CD4-positive, alpha-beta T cell (primary cell): Measurements from ENCODE around the gene KCTD21. TPM values are rescaled to one million over a fixed set of nuclear protein-coding genes. Genes with fewer than 3 reads are reported as not detected.

Experiments used
- ATAC-seq: fragments of 200-7000 bp; cut with Tn5 transposase; one replicate; pipeline ENCODE4 v1.10.0; 2022; ENCODE audit warnings: mild to moderate bottlenecking; ENCODE audit not compliant: poor library complexity
- CTCF ChIA-PET: fragments of 350-600 bp; sonication (Branson Sonifier 250); formaldehyde crosslinking; loops from one replicate; lab custom pipeline; 2021; ENCODE audit warnings: antibody characterized with exemption, inconsistent platforms; lab: Charles Lee
- POLR2A ChIA-PET: fragments of 350-600 bp; sonication (Branson Sonifier 250); formaldehyde crosslinking; loops from one replicate; lab custom pipeline; 2021; ENCODE audit warnings: antibody characterized with exemption, inconsistent platforms; lab: Charles Lee
- DNase-seq, 14 experiments: peaks; one replicate each; pipeline ENCODE4 v3.0.0-alpha.2; 2013 to 2020; ENCODE audit warnings: mixed read lengths in 2 of 14
- H3K27ac ChIP-seq, 2 donors: one replicate each; pipeline versions ENCODE4 v1.5.1 to v1.7.0; 2013; ENCODE audit warnings: low read length in 2 of 2, low read depth in 1 of 2, mild to moderate bottlenecking in 1 of 2
- H3K27me3 ChIP-seq, 2 experiments: 1 replicate in 1 of 2; 2 replicates in 1 of 2; pipeline versions ENCODE4 v1.6.1 to v1.7.0; 2013; ENCODE audit warnings: low read length in 2 of 2, control low read depth in 1 of 2, mild to moderate bottlenecking in 1 of 2, moderate library complexity in 1 of 2; ENCODE audit not compliant: insufficient read depth in 2 of 2, control insufficient read depth in 1 of 2
- H3K36me3 ChIP-seq: one replicate; pipeline ENCODE4 v1.6.1; 2013; ENCODE audit warnings: low read length, control low read depth; ENCODE audit not compliant: insufficient read depth
- H3K4me1 ChIP-seq: one replicate; pipeline ENCODE4 v1.6.1; 2013; ENCODE audit warnings: low read length, control low read depth; ENCODE audit not compliant: insufficient read depth
- H3K4me3 ChIP-seq: one replicate; pipeline ENCODE4 v1.5.1; 2013; ENCODE audit warnings: mild to moderate bottlenecking, low read length, moderate library complexity
- H3K9me3 ChIP-seq, 2 experiments: 1 replicate in 1 of 2; 2 replicates in 1 of 2; pipeline versions ENCODE4 v1.6.1 to v1.7.0; 2013; ENCODE audit warnings: low read length in 2 of 2, mild to moderate bottlenecking in 2 of 2, control low read depth in 1 of 2, moderate library complexity in 1 of 2; ENCODE audit not compliant: control insufficient read depth in 1 of 2, insufficient read depth in 1 of 2
- H3K27ac Mint-ChIP-seq: one replicate; pipeline ENCODE4 v1.8.0; 2020; ENCODE audit warnings: mixed read lengths
- H3K27me3 Mint-ChIP-seq: one replicate; pipeline ENCODE4 v1.8.0; 2021; ENCODE audit warnings: mixed read lengths
- H3K36me3 Mint-ChIP-seq: one replicate; pipeline ENCODE4 v1.8.0; 2021; ENCODE audit warnings: low read depth, mixed read lengths
- H3K4me1 Mint-ChIP-seq: one replicate; pipeline ENCODE4 v1.8.0; 2021; ENCODE audit warnings: low read depth, mixed read lengths
- H3K4me3 Mint-ChIP-seq: one replicate; pipeline ENCODE4 v1.8.0; 2020; ENCODE audit warnings: mild to moderate bottlenecking, mixed read lengths
- H3K9me3 Mint-ChIP-seq: one replicate; pipeline ENCODE4 v1.8.0; 2020; ENCODE audit warnings: mixed read lengths
- CTCF ChIP-seq: fragments of 200-600 bp; IDR thresholded peaks from one replicate; pipeline ENCODE4 v1.8.0; 2022; ENCODE audit warnings: antibody characterized with exemption, mild to moderate bottlenecking
- intact Hi-C, 2 experiments: fragments of 100-400 bp; cut with DNase I in 1 of 2; cut with micrococcal nuclease in 1 of 2; formaldehyde crosslinking; loops; one replicate each; pipeline versions ENCODE4 v1.15.1 to v1.9.0; 2023 to 2025; cut with DNase I, micrococcal nuclease
- total RNA-seq, 174 experiments: library from RNA in 2 of 174; stranded (reverse) in 2 of 174; gene quantifications; one replicate each; pipeline ENCODE4 v1.2.3 and lab custom pipeline; 2021 to 2026

KCTD21 gene
- total RNA-seq, 2 experiments from 2014 or later, result 3.5 to 6.5 TPM

DNA sequence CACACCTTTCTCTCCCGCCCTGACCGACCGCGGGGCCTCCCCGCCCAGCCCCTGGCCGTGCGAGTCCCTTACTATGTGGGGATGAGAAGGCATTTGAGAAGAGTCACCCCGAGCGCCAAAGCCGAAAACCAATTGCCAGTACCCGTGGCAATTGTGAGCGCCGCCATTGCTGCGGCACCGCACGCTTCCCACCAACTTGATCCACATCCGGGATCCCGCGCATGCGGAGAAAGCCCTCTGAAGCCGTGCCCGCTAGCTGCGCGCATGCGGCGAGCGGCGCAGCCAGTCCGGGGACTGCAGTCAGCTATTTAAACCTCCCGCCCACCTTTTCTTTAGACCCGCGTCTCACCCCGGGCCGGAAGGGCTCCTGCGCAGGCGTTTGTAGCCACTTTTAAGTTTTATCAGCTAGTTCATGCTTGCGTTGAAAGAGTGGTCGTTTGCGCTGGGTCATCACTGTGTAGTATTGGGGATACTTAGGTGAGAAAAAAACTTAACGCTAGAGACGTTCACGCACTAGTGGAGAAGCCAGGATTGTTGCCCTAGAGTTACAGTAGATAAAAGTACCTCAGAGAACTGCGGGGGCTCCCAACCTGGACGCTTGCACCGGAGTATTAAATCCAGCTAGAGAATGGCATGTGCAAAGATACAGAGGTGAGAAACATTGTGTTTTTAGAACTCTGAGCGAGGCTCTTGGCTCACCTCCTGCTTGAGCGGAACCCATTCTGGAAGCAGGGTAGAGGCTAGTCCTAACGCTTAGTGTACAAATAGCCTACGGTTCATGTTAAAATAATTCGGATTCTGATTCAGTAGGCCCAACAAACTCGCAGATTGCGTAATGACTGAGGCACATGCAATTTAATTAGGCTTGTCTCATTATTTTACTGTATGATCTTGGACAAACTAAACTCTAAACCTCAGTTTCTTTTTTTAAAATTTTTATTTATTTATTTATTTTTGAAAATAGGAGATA lies 48.7 kb downstream of the KCTD21 start, which contains the start of gene ALG8:
ALG8 (minus strand) TSS at position 205 of the 970 bp plus-strand sequence; CDS start at position 167, 38 bp downstream.
- no peaks in the 10 kb centered on the region for H3K9me3 Mint-ChIP-seq
- Histone ChIP-seq H3K27me3 (no peaks in the 10 kb centered on the region), H3K36me3 (peaks cover 7% of the 10 kb centered on the region), H3K4me3 (peak within 1 kb of the TSS; percentile 82), H3K4me1 (peaks cover 20% of the 10 kb centered on the region), H3K27ac (peak within 1 kb of the TSS; percentile 72 to 84), H3K9me3 (no peaks in the 10 kb centered on the region)
- DNase-seq (peak; percentile 96 to 98 (median 97)), ATAC-seq (peak; percentile 94)
- TF ChIP-seq CTCF, result no peak
- H3K27me3 Mint-ChIP-seq, result no peaks in the 10 kb centered on the region
- peaks cover 49% of the 10 kb centered on the region for H3K4me1 Mint-ChIP-seq
- H3K36me3 Mint-ChIP-seq, result peaks cover 57% of the 10 kb centered on the region
- CTCF ChIA-PET, result interaction anchor here (0.7 to 2.1 kb wide), 9 partner anchors 10 to 425 kb away, joined by 3 to 7 read pairs (median 5); partner anchors contain the start of genes GAB2, INTS4 and KCTD21
- intact Hi-C loops, result loop anchor here (1.0 to 5.0 kb wide), 7 partner anchors 49 to 435 kb away; partner anchors contain the start of genes KCTD21 (in 2 of the 2), USP35 (in 2 of the 2), GAB2 (in 1 of the 2) and INTS4 (in 1 of the 2)
- POLR2A ChIA-PET, result interaction anchor here (0.7 to 3.1 kb wide), 15 partner anchors 8 to 435 kb away, joined by 3 to 36 read pairs (median 5); partner anchors contain the start of genes GAB2, INTS4, KCTD21 and NARS2
- peak within 1 kb of the TSS; percentile 91 for H3K27ac Mint-ChIP-seq
- H3K4me3 Mint-ChIP-seq, result peak within 1 kb of the TSS; percentile 96

- H3K36me3 Mint-ChIP-seq, result peaks cover 58% of the 10 kb centered on the region
- H3K27me3 Mint-ChIP-seq, result no peaks in the 10 kb centered on the region
- H3K36me3 ChIP-seq, result peaks cover 9% of the 10 kb centered on the region
- H3K4me1 ChIP-seq, result peaks cover 20% of the 10 kb centered on the region
- no peak for TF ChIP-seq CTCF
- H3K4me1 Mint-ChIP-seq, result peaks cover 46% of the 10 kb centered on the region
- H3K27ac ChIP-seq, result peak overlapping the region; percentile 58 to 84
- peak overlapping the region; percentile 82 for H3K4me3 ChIP-seq
- ChIA-PET POLR2A (interaction anchor here (0.8 to 3.1 kb wide), 14 partner anchors 7 to 436 kb away, joined by 3 to 36 read pairs (median 6); partner anchors contain the start of genes GAB2, INTS4, KCTD21 and NARS2), CTCF (interaction anchor here (0.7 to 2.1 kb wide), 9 partner anchors 11 to 426 kb away, joined by 3 to 7 read pairs (median 5); partner anchors contain the start of genes GAB2, INTS4 and KCTD21)
- H3K9me3 ChIP-seq, result no peaks in the 10 kb centered on the region
- peak; percentile 26 for ATAC-seq
- H3K4me3 Mint-ChIP-seq, result peak overlapping the region; percentile 96
- DNase-seq, result peak in 10 of 14 experiments; percentile 1 to 58 (median 14)
- intact Hi-C loops, result loop anchor here (1.0 to 5.0 kb wide), 7 partner anchors 49 to 436 kb away; partner anchors contain the start of genes KCTD21 (in 2 of the 2), USP35 (in 2 of the 2), GAB2 (in 1 of the 2) and INTS4 (in 1 of the 2)
- H3K27ac Mint-ChIP-seq, result peak overlapping the region; percentile 91
- H3K9me3 Mint-ChIP-seq, result no peaks in the 10 kb centered on the region
- H3K27me3 ChIP-seq, result no peaks in the 10 kb centered on the region
Observed at GRCh38 chr11:78138694-78139421, 49.6 kb downstream of the KCTD21 start.
